Measurements from ENCODE around the gene MYMX.
"Not testable (repeated sequence)": the region's sequence is repeated elsewhere in the genome, so short reads cannot be mapped to it uniquely, and the experiment has no call there.

The MYMX gene

GRCh38 chr6:44188819-44189218, 27.9 kb upstream of the MYMX start:
- no peak for DNase-seq

DNA sequence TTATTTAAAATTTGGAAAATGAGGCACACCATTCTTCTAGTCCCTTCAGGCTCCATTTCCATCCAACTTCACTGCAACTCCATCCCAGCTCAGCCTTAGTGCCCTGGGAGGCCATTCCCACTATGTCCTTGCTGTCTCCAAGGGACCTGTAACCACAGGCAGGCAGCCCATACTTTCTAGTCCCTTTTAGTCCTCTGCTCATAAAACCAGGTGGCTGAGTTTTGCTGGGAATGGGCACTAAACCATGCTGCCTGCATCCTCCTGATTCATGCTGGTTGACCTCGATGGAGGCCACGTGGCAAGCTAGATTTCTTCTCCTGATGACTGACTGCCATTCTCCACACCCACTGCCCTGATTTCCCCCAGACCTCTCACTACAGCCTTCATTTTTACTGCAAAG, 27.5 kb upstream of the MYMX start:
- no peak for DNase-seq

DNA sequence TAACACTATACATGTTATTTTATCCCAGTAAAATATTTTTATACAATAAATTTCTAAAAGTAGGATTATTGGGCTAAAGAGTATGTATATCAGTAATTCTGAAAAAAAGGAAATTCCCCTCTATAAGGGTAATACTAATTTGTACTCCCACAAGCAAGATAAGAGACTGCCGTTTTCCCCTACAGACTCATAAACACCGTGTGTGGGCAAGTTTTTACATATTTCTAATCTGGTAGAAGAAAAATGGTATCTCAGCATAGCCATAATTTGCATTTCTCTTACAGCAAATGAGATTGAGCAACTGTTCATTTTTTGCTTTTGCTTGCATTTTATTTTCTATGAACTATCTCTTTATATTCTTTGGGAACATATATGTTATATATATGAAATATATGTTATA, 26.0 kb upstream of the MYMX start:
- no peak for DNase-seq

DNA sequence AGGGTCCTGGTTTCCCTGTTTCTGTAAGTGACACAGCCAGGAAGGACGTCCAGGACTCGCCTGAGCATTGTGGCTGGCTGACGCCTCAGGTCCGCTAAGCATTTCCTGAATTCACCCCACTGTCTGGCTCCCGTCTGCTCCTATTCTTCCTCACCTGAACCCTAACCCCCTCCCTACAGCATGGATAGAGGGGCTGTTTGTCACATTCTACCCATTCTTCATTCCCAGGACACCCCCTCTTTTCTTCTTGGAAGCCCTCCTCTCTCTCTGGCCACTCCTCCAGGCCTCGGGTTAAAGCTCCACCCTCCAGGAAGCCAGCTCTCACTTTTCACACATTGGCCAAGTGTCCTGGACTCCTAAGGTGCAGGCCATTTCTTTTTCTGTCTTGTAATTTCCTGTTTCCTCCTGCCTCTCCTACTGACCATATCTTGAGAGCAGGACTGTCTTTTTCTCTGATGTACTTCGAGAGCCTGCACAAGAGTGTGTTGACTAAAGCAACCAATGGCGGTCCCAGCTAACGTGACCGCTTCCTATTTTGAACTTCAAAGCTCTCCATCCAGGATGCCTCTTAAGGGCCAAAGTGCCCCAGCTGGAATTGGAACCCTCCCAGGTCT, 24.2 kb upstream of the MYMX start:
- DNase-seq = no peak

DNA sequence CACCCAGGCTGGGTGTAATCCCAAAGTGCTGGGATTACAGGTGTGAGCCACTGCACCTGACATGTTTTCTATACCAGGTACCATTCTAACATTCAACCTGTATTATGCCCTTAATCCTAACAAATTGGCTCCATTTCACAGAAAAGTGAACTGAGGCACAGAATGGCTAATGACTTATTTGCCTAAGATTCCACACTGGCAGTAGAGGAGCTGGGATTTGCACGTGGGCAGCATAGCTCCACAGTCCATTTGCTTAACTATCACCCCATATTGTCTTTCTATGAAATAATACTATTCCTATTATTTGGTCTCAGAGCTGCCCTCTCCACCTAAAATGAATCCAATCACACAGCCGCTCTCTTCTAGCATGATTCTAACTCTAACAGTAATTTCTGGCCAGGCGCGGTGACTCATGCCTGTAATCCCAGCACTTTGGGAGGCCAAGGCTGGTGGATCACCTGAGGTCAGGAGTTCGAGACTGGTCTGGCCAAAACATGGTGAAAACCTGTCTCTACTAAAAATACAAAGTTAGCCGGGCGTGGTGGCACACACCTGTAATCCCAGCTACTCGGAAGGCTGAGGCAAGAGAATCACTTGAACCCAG, 23.3 kb upstream of the MYMX start:
- no peak for DNase-seq

DNA sequence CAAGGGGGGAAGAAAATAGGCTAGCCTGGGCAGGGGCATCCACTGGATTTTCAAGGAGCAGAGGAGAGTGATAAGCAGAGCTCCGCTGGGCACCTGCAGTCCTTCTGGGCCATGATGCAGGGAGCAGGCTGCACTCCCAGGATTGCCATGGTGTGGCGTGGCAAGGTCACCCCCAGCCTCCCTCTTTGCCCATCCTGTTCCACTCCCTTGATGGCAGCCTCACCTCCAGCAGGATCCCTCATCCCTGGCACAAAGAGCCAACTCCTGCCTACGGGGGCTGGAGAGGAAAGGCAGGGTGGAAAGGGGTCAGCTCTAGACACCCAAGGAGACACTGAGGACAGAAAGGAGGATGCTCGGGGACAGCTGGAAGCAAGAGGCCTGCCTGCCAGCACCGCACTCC, 22.4 kb upstream of the MYMX start:
- no peak for DNase-seq

DNA sequence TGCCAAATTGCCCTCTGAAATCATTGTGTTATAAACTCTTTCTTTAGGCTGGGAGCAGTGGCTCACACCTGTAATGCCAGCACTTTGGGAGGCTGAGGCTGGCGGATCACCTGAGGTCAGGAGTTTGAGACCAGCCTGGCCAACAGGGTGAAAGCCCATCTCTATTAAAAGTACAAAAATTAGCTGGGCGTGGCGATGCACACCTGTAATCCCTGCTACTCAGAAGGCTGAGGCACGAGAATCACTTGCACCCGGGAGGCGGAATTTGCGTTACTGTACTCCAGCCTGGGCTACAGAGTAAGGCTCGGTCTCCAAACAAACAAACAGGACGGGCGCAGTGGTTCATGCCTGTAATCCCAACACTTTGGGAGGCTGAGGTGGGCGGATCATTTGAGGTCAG, 20.4 kb upstream of the MYMX start:
- not testable (repeated sequence) for DNase-seq

GRCh38 chr6:44198684-44199083, 18.0 kb upstream of the MYMX start:
- DNase-seq = no peak

DNA sequence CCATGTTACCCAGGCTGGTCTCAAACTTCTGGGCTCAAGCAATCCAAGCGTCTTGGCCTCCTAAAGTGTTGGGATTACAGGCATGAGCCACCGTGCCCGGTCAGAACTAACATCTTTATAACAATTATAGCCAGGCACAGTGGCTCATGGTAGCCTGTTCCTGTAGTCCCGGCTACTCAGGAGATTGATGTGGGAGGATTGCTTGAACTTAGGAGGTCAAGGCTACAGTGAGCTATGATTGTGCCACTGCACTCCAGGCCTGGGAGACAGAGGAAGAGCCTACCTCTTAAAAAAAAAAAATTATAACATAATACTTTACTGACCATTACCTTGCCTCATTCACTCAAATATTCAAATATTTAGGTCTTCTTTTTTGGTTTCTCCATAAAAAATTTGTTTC, 16.8 kb upstream of the MYMX start:
- no peak for DNase-seq

- DNase-seq = no peak
Measured at GRCh38 chr6:44201200-44201599, 15.5 kb upstream of the MYMX start.

DNA sequence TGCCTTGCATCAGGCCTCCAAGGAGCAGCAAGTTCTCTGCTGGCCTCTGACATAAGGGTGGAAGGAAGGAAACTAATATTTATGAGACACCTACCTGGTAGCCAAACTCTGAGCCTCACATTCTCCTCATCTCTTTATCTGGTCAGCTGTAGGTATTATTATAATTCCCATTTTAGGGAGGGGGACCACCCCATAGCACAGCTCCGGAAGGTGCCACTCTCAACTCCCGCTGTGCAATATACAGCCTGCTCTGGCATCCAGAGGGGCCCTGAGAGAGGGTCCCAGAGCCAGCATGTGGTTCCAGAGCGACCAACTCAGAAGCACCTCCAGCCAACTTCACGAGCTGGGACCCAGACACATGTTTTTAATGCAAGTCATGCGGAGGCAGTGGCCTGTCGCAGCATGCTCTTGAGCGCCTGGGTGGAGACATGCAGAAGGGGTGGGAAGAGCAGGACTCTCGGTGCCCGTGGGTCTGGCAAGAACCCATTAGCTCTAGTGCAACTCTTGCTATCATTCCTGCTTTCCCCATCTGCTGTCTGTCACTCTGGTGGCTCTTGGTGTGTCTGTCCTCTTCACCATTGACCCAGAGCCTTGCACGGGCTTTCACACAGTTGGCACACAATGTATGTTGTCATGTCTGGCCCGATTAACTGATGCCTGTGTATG, 15.0 kb upstream of the MYMX start:
- no peak for DNase-seq

- no peak for DNase-seq
Measured at GRCh38 chr6:44202332-44202971, 14.3 kb upstream of the MYMX start.

- DNase-seq = no peak
Measured at GRCh38 chr6:44202972-44203750, 13.6 kb upstream of the MYMX start.

DNA sequence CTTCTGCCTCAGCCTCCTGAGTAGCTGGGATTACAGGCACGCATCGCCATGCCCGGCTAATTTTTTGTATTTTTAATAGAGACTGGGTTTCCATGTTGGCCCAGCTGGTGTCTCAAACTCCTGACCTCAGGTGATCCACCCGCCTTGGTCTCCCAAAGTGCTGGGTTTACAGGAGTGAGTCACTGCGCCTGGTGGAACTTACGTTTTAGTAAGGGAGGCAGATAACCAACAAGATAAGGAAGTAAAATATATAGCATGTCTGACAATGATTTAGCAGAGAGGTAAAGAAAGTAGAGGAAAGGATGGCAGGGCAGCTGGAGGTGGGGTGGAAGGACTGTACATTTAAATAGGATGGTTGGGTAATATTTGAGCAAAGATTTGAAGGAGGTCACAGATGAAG, 12.8 kb upstream of the MYMX start:
- no peak for DNase-seq

GRCh38 chr6:44207966-44208365, 8.8 kb upstream of the MYMX start:
- no peak for DNase-seq

DNA sequence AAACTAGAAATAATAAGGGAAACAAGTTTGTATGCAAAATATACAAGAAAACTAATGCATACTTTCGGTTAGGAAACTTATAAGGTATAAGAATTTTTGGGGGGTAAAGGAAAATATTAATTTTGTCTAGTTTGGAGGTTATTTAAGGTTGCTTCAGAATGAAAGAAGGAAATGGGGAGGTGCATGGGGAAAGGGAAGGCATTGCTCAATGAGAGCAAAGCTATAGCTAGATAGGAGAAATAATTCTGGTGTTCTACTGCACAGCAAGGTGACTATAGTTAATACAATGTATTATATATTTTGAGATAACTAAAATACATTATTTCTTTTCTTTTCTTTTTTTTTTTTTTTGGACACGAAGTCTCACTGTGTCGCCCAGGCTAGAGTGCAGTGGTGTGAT, 5.4 kb upstream of the MYMX start:
- DNase-seq = no peak

DNA sequence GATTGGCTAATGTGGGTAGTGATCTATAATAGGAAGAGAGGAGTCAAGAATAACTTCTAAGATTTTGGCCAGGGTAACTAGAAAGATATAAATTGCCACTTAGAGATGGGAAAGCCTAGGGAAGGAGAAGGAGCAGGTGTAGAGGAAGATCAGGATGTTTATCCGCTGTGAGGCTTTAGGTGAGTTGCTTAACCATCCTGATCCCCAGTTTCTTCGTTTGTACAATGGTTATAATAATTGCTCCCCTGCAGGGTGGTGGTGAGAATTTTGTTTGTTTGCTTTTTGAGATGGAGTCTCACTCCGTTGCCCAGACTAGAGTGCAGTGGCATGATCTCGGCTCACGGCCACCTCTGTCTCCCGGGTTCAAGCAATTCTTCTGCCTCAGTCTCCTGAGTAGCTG, 2.4 kb upstream of the MYMX start:
- DNase-seq = no peak

GRCh38 chr6:44217332-44218143, 812 bp downstream of the MYMX start:
- no peak for DNase-seq

DNA sequence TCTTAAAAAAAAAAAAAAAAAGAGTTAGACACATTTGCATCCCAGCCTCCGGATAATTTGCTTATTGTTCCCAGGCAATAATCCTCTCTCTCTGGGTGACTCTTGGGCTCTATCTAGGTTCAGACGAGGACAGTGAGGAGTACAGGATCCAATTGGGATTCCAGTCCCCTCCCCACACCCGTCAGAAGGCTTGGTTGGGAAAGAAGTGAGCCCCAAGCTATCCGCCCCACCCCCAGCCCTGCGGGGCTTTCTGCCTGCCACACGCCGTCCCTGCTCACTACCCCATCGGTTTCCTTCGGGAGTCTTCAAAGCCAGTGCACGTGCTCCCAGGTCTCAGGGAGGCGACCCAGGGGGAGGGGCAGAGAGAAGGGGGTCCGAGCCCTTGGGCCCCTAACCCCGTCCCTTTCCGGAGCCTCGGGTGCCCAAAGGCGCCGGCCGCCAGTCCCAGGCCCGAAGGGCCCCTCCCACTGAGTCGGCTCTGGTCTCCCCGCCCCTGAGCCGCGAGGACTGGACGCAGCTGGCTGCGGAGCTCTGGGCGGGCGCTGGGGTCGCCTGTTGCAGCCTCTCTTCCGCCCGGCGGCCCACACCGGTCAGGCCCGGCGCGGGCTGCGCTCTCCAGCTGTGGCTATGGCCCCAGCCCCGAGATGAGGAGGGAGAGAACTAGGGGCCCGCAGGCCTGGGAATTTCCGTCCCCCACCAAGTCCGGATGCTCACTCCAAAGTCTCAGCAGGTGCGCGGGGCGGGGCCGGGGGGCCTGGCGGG, 2.5 kb downstream of the MYMX start:
- DNase-seq = no peak

- DNase-seq = no peak
Measured at GRCh38 chr6:44219815-44220784, 3.4 kb downstream of the MYMX start.

- no peak for DNase-seq
Measured at GRCh38 chr6:44220913-44221290, 4.2 kb downstream of the MYMX start.
